Heart right ventricle (tissue), 16 donors: Measurements from ENCODE around the gene GPR68. TPM values are rescaled to one million over a fixed set of nuclear protein-coding genes. Genes with fewer than 3 reads are reported as not detected.

Source experiments
- ATAC-seq, 8 donors: fragments of 200-7000 bp; cut with Tn5 transposase; one replicate each; pipeline ENCODE4 v1.9.1; 2020; ENCODE audit warnings: mild to moderate bottlenecking in 8 of 8, moderate library complexity in 8 of 8, moderate number of reproducible peaks in 1 of 8
- DNase-seq, 2 donors: peaks; one replicate each; pipeline ENCODE4 v3.0.0-alpha.2; 2020
- H3K27ac ChIP-seq, 10 donors: fragments of 200-600 bp; sonication (generic) in 2 of 10; one replicate each; pipeline versions ENCODE4 v1.5.0 to v1.8.0; 2020 to 2022; ENCODE audit warnings: mild to moderate bottlenecking in 3 of 10
- H3K27me3 ChIP-seq, 7 donors: fragments of 200-600 bp; one replicate each; pipeline ENCODE4 v1.8.0; 2021 to 2022; ENCODE audit warnings: mild to moderate bottlenecking in 2 of 7
- H3K36me3 ChIP-seq, 9 donors: fragments of 200-600 bp; sonication (generic) in 1 of 9; one replicate each; pipeline versions ENCODE4 v1.5.0 to v1.8.0; 2020 to 2022; ENCODE audit warnings: mild to moderate bottlenecking in 2 of 9
- H3K4me1 ChIP-seq, 9 donors: fragments of 200-600 bp; sonication (generic) in 1 of 9; one replicate each; pipeline versions ENCODE4 v1.5.0 to v1.8.0; 2020 to 2022; ENCODE audit warnings: mild to moderate bottlenecking in 4 of 9
- H3K4me3 ChIP-seq, 10 donors: fragments of 200-600 bp; sonication (generic) in 2 of 10; one replicate each; pipeline versions ENCODE4 v1.5.0 to v1.8.0; 2020 to 2022; ENCODE audit warnings: mild to moderate bottlenecking in 7 of 10, moderate library complexity in 2 of 10
- H3K9me3 ChIP-seq, 11 donors: fragments of 200-600 bp in 10 of 11; sonication (generic) in 2 of 11; one replicate each; pipeline versions ENCODE4 v1.5.0 to v1.8.0; 2013 to 2022; ENCODE audit warnings: mild to moderate bottlenecking in 2 of 11, control low read depth in 1 of 11, moderate library complexity in 1 of 11
- WGBS, 2 donors: extraction: QIAGEN DNeasy Blood & Tissue Kit; methylation state at CpG; one replicate each; pipeline ENCODE4 v1.1.7; 2013; ENCODE audit warnings: inconsistent platforms in 1 of 2; 5-methylcytosine and 5-hydroxymethylcytosine counted together
- intact Hi-C, 10 donors: fragments of 100-400 bp; cut with DNase I; formaldehyde crosslinking; loops; one replicate each; pipeline versions ENCODE4 v1.11.1 to v1.14.2; 2022
- polyA plus RNA-seq, 2 donors: library from polyadenylated mRNA; stranded (reverse); fragments of 200-250 nt; gene quantifications; one replicate each; pipeline ENCODE4 v1.2.3, GENCODE V29; 2013
- total RNA-seq, 10 donors: library from RNA; stranded (reverse); fragmentation: NEBNext Ultra II Directional in 3 of 10; extraction: Animal tissue kit (Norgen Biotek cat#: 25700) in 3 of 10; gene quantifications; one replicate each; pipeline versions ENCODE4 v1.2.1 to v1.2.4, GENCODE V29; 2021 to 2023
- TF ChIP-seq, protein P1 (sequence below), 9 donors: fragments of 200-600 bp; sonication (generic) in 2 of 9; IDR thresholded peaks; one replicate each; pipeline versions ENCODE4 v1.5.0 to v1.8.0; 2021 to 2022; ENCODE audit warnings: antibody characterized with exemption in 9 of 9, mild to moderate bottlenecking in 5 of 9, moderate library complexity in 1 of 9
- donor health status: Arrhythmogenic right ventricular cardiomyopathy.
- donor health status: ischemic (EF 13 %, LVEDD 7.1; RV severe dilation, severe dysfunction).
- donor health status: healthy with polysubstance abuse.
- donor health status: DM: no; HTN: yes; CAD: no.
- donor health status: DM: no; HTN: no; CAD: no.
- donor health status: ischemic (EF 25% LVEDD 6.9; RV normal size, moderate dysfunction).
- donor health status: ischemic (EF 25% LVEDD 5.7; RV mildly dilated, moderate dysfunction).
- donor health status: healthy.
- donor health status: DM: yes; HTN: yes; CAD: no.
- donor health status: Ischemic cardiomyopathy.
- donor health status: ischemic (EF 35%, LVEDD 5.7; RV mildly dilated, moderate dysfunction).
- donor health status: nonischemic (EF 11% LVEDD 7.7; RV severe dilation, severe dysfunction).
- donor health status: DM: yes; HTN: yes; CAD: no.
- donor health status: PGD.
- donor health status: ischemic (EF 29% LVEDD 5.4; RV normal size, mild dysfunction).
- donor health status: nonischemic (EF 23%, LVEDD 6.1; RV moderate dilation, normal function).

Gene GPR68
- total and polyA plus RNA-seq, 12 donors = 0.13 to 2.4 (median 0.29) TPM

DNA sequence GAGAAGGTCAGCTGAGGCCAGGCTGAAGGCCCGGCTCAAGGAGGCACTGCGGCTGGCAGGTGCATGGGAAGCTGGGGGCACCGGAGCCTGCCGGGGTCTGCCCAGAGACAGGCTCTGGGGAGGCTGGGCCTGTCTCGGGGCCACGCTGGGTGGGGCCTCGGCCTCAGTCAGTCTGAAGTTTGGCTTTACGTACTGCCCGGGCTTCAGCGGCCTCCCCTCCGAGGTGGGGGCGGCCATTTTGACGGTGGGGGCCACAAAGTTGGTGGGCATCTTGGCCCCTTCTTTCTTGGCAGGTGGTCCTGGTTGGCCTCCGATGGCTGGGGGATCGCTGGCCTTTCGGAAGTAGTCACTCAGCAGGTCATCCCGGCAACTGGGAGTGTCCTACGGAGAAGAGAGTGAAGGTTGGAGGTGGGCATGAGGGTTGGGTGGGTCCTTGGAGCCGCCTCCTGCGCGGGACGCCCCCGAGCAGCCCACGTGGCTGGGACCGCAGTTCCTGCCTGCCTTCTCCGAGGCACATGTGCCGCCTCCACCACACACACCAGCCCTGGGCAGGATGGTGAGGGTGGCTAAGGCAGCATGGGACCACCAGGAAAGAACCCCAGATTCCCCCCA, 28.9 kb upstream of the GPR68 start:
- H3K36me3 ChIP-seq = peaks cover 0 to 66% (median 0%) of the 10 kb centered on the region in 9 donors
- ATAC-seq (no peak), DNase-seq (no peak)

DNA sequence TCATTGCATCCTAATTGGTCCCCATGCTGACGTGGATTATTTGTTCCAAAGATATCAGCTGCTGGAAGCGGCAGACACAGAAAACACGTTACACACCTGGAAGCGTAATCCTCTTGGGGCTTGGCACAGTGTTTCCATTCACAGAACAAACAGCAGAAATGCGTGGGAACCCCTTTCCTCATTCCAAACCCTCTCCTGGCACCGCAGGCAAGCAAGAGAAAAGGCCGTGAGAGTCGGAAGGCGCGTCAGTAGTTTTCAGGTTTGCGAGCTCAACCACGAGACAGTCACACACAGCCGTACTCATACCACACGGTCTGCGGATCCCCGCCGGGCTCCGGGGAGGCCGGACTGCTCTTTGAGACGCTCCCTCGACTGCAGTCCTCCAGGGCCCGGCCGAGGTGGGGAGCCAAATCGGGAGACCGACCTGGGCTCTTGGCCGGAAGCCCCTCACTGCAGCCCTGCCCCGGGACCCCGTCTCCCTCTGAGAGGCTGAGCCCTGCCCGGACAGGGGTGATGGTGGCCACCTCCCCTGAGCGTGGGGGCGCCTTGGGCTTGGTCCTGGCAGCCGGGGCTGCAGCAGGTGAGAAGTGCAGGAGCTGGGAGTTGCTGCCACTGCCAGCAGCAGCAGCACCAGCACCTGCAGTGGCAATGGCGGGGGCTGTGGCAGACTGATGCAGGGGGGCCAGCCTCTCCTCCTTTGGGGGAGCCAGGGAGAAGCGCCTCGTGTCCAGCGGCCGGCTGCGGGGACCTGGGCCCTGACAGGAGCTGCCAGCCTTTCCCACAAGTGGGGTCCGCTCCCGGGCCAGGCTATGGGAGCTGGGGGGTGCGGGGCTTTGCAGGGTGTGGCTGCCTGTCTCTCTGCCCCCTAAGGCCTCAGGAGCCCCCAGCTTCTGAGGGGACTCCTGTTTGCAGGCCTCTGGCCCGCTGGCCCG, 28.1 kb upstream of the GPR68 start:
- no peak for DNase-seq
- peak in 1 of 8 donors; percentile 14 for ATAC-seq
- 94 to 95% methylated on average over 43 of the region's 43 CpGs for WGBS, 2 donors
- no peak overlapping the region for H3K4me3 ChIP-seq
- intact Hi-C loops = loop anchor here in 1 of 10 donors (10.0 kb wide), 1 partner anchor 368 kb away; no protein-coding TSS in a partner anchor
- H3K4me1 ChIP-seq = peaks cover 0 to 15% (median 9%) of the 10 kb centered on the region in 9 donors
- peaks cover 0 to 58% (median 0%) of the 10 kb centered on the region in 9 donors for H3K36me3 ChIP-seq
- H3K9me3 ChIP-seq = no peaks in the 10 kb centered on the region
- H3K27me3 ChIP-seq = no peaks in the 10 kb centered on the region
- TF ChIP-seq, protein P1, sequence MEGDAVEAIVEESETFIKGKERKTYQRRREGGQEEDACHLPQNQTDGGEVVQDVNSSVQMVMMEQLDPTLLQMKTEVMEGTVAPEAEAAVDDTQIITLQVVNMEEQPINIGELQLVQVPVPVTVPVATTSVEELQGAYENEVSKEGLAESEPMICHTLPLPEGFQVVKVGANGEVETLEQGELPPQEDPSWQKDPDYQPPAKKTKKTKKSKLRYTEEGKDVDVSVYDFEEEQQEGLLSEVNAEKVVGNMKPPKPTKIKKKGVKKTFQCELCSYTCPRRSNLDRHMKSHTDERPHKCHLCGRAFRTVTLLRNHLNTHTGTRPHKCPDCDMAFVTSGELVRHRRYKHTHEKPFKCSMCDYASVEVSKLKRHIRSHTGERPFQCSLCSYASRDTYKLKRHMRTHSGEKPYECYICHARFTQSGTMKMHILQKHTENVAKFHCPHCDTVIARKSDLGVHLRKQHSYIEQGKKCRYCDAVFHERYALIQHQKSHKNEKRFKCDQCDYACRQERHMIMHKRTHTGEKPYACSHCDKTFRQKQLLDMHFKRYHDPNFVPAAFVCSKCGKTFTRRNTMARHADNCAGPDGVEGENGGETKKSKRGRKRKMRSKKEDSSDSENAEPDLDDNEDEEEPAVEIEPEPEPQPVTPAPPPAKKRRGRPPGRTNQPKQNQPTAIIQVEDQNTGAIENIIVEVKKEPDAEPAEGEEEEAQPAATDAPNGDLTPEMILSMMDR (IDR thresholded peaks at IDR 0.05) = no peak
- H3K27ac ChIP-seq = no peak overlapping the region

More for the DNA sequence above, 28.9 kb upstream of the GPR68 start:
- H3K4me3 ChIP-seq = no peak overlapping the region
- no peaks in the 10 kb centered on the region for H3K9me3 ChIP-seq
- TF ChIP-seq, protein P1 (IDR thresholded peaks at IDR 0.05) = no peak
- H3K27me3 ChIP-seq = no peaks in the 10 kb centered on the region
- H3K4me1 ChIP-seq = peaks cover 0 to 15% (median 9%) of the 10 kb centered on the region in 9 donors
- 94 to 96% methylated on average over 27 of the region's 27 CpGs for WGBS, 2 donors
- intact Hi-C loops = loop anchor here in 1 of 10 donors (10.0 kb wide), 1 partner anchor 369 kb away; no protein-coding TSS in a partner anchor
- H3K27ac ChIP-seq = no peak overlapping the region

DNA sequence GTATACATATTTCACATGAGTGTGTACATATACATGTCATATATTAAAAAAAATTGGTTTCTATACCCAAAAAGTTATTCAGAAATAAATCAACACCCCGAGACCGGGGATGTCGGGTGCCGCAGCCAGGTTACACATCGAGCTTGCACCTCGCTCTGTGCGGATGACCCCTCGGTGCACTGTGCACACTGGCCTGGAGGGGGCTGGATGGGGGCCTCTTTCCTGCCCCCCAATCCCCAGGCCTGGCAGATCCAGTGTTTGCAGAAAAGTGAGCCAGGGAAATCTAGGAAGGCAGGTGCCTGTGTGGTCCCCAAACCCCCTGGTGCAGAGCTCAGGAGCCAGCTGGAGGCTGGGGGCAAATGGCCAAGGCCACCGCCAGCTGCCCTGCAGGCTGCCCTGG, 27.1 kb upstream of the GPR68 start:
- Histone ChIP-seq H3K4me3 (no peak overlapping the region), H3K9me3 (no peaks in the 10 kb centered on the region), H3K27ac (no peak overlapping the region), H3K4me1 (peaks cover 0 to 15% (median 9%) of the 10 kb centered on the region in 9 donors), H3K36me3 (peaks cover 0 to 49% (median 0%) of the 10 kb centered on the region in 9 donors), H3K27me3 (no peaks in the 10 kb centered on the region)
- intact Hi-C loops = loop anchor here in 1 of 10 donors (10.0 kb wide), 1 partner anchor 367 kb away; no protein-coding TSS in a partner anchor
- no peak for ATAC-seq
- 95 to 96% methylated on average over 9 of the region's 9 CpGs for WGBS, 2 donors
- DNase-seq = no peak
- TF ChIP-seq, protein P1 (IDR thresholded peaks at IDR 0.05) = no peak

DNA sequence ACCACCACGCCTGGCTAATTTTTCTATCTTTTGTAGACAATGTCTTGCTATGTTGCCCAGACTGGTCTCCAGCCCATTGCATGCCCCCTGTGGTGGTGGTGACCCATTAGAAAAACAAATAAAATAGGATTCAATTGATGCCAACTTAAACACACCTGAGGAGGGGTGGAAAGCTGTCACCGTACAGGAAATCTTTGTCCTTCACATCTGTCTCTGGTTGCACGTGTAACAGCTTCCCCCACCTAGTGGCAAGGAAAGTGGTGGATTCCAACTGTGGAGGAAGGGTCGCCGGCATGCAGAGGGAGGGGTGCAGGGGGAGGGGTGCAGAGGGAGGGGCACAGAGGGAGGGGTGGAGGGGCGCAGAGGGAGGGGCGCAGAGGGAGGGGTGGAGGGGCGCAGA, 26.1 kb upstream of the GPR68 start:
- Histone ChIP-seq H3K9me3 (no peaks in the 10 kb centered on the region), H3K4me3 (no peak overlapping the region), H3K4me1 (peaks cover 0 to 15% (median 9%) of the 10 kb centered on the region in 9 donors), H3K27me3 (no peaks in the 10 kb centered on the region), H3K36me3 (peaks cover 0 to 41% (median 0%) of the 10 kb centered on the region in 9 donors), H3K27ac (no peak overlapping the region)
- intact Hi-C loops = loop anchor here in 1 of 10 donors (10.0 kb wide), 1 partner anchor 366 kb away; no protein-coding TSS in a partner anchor
- no peak for DNase-seq
- WGBS, 2 donors = 56 to 72% methylated on average over 5 to 8 of the region's 8 CpGs
- ATAC-seq = no peak
- TF ChIP-seq, protein P1 (IDR thresholded peaks at IDR 0.05) = no peak
